HG03064 (cell line): ENCODE measurements around the gene TXNRD2.

Experiments used
- ATAC-seq: cut with Tn5 transposase; IDR thresholded peaks from one replicate; pipeline ENCODE4 v1.9.1; 2021; ENCODE audit warnings: low read depth; ENCODE audit not compliant: unreplicated experiment

TXNRD2 gene

GRCh38 chr22:19878461-19879245, 63.0 kb downstream of the TXNRD2 start:
- no peak for ATAC-seq

- ATAC-seq: no peak
Measured at GRCh38 chr22:19877626-19878339, 63.8 kb downstream of the TXNRD2 start.

DNA sequence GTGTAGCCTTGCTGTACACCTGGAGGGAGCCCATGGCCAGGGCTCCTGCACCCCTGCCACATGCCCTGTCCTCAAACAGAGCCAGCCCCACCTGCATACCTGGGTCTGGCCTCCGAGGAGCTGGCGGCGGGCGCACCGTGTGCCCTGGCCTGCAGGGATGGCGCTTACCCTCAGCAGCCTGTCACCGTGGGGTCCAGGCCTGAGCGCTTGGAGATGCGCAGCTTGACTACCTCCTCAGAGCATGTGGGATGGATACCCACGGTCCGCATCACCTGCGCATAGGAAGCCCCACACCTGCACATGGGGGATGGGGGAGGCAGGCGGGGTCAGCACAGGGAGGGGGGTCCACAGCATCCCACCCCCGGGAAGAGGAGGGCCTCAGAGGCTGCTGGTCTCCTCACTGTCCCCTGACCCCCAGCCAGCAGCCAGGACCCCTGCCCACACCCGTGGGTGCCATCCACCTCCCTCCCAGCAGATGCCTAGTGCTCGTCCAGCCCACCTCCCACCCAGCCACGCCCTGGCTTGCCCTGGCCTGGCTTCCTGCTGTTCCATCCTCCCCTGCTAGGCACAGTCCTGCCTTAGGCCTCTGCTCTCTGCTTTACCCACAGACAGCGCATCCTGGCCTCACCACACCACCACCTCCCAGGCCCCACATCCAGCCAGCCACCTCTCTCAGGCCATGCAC, 64.5 kb downstream of the TXNRD2 start:
- ATAC-seq: no peak

GRCh38 chr22:19876314-19876940, 65.2 kb downstream of the TXNRD2 start:
- no peak for ATAC-seq

- no peak for ATAC-seq
Measured at GRCh38 chr22:19875531-19876313, 65.9 kb downstream of the TXNRD2 start.

- ATAC-seq: no peak
Measured at GRCh38 chr22:19875061-19875530, 66.5 kb downstream of the TXNRD2 start.

DNA sequence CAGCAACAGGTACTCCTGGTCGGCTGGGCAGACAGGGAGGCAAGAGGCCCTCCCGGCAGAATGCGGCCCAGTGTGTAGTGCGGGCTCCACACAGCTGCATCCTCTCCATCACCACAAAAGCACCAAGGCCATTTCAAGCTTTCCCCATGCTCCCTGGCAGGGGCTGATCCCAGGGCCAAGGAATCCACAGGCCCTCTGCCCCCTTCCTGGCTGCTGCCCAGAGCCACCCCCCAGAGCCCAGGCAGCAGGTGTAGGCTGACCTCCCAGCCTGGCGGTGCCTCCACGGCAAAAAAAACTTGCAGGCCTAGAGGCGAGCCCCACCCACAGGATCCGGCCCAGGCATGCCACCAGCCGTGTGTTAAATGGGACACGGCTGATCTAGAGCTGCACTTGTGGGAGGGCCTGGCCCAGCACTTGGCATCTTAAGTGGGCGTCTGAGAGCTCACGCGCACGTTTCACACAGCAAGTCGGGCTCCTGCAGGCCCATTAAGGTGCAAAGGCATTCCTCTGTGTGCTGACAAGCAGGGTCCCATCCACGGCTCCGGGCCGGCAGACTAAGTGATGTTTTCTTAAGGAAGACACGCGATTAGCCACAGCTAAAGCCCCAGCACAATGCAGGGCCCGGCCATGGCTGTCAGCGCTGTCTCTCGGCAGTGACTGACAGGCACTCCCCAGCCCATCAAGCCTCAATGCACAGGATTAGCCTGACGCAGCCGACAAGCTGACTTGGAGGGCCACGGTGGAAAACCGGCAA, 67.1 kb downstream of the TXNRD2 start:
- ATAC-seq: no peak

- no peak for ATAC-seq
Measured at GRCh38 chr22:19873960-19874306, 67.7 kb downstream of the TXNRD2 start.

- no peak for ATAC-seq
Measured at GRCh38 chr22:19873138-19873959, 68.3 kb downstream of the TXNRD2 start.

DNA sequence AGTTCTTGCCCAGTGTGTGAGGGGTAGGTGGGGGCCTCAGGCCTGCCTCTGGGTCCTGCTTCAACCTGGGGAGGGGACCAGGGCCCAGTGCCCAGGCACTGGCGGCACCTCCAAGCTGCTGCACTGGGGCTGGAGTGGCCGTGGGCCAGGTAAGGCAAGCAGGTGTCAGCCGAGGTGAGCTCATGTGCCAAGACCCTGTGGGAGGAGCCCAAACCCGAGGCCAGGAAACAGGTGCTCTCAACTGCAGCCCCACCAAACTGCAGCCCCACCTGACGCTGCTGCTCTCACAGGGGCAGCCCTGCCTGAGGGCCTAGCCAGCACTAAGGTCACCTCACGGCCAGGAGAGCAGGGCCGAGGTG, 68.9 kb downstream of the TXNRD2 start:
- ATAC-seq: no peak

- no peak for ATAC-seq
Measured at GRCh38 chr22:19871845-19872778, 69.5 kb downstream of the TXNRD2 start.

GRCh38 chr22:19871023-19871844, 70.4 kb downstream of the TXNRD2 start:
- ATAC-seq: no peak

GRCh38 chr22:19870153-19871022, 71.2 kb downstream of the TXNRD2 start:
- ATAC-seq: no peak

DNA sequence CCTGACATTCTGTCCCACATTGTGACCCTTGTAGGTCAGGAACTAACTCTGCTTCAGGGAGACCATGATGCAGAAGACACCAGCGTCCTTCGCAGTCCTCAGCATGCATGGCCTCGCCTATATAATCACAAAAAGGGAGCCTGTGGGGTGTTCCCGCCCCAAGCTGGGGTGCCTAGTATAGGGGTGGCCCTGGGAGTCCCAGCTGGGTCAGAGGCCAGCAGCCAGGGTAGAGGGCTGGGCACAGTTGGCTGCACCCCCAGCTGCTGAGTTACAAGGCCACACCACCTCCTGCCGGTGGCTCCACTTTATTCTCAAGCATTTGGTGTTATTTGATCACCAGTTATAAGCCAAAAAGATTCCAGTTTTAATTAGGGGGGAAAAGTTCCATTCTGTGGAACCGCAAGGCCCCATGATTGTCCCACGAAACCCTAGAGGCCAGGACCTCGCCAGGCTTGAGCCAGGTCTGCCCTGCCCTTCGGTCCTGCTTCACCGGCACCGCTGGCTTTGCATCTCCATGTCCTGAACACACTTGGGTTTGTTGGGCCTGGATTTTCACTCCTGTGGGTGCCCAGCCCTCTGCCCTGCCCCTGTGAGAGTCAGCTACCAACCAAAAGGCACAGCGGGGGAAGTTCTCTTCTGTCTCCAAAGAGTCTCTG, 72.0 kb downstream of the TXNRD2 start:
- no peak for ATAC-seq

DNA sequence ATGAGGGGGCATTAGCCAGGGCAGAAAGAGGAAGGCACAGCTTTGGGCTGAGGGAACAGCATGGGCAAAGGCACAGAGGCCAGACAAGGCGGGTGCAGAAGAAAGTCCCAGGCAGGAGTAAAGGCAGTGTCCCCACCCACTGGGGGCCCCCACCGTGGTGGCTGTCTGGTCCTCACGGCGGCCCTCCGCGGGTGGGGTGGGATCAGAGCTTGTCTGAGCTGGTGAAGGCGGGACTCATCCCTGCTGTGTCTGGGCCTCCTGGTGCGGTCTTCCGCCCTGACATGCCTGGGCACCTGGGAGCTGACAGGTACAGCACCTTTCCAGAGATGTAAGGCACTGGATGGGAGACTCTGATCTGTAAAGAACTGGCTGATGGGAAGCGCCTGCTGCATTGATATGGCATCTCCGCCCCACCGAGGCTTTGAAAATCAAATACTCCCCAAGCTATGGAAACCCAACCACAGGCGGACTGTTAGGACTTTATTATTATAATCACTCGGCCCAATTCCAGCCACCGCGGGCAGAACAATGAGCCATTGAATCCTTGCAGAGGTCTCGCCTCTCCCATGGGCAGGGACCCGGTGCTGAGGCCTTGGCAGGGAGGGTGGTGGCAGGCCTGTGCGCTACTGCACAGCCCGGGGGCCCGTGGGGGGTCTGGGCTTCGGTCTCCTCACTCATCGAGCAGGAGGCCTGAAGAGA, 72.7 kb downstream of the TXNRD2 start:
- no peak for ATAC-seq
